ENCODE data around the gene CIPC.

The CIPC gene

GRCh38 chr14:77064521-77065178 is 33.4 kb upstream of the CIPC start:
- TF ChIP-seq EZH2phosphoT487 (conservative IDR thresholded peaks at IDR 0.05; ENCODE audit: low read length), result no peak
- TF ChIP-seq CTCF (IDR thresholded peaks at IDR 0.05; ENCODE audit: insufficient read depth, low read length, poor library complexity, severe bottlenecking), result no peak

GRCh38 chr14:77065851-77066577 is 32.0 kb upstream of the CIPC start:
- Histone ChIP-seq H3K4me2 (ENCODE audit: low read depth, low read length, poor library complexity, severe bottlenecking) (no peak overlapping the region), H3K36me3 (ENCODE audit: low read length) (no peaks in the 10 kb centered on the region), H3K79me2 (ENCODE audit: insufficient read depth, low read length) (no peaks in the 10 kb centered on the region), H2AFZ (ENCODE audit: low read depth, low read length, severe bottlenecking) (no peak overlapping the region), H3K9ac (ENCODE audit: low read length) (no peak overlapping the region), H3K9me3 (ENCODE audit: insufficient read depth, low read length) (no peaks in the 10 kb centered on the region), H3K4me3 (ENCODE audit: insufficient read depth, low read length, poor library complexity, severe bottlenecking) (no peak overlapping the region), H3F3A (ENCODE audit: insufficient read depth) (no peaks in the 10 kb centered on the region), H3K27ac (ENCODE audit: low read depth, low read length) (no peak overlapping the region), H3K27me3 (ENCODE audit: low read length) (no peaks in the 10 kb centered on the region), H4K20me1 (ENCODE audit: low read depth, low read length) (no peaks in the 10 kb centered on the region), H3K9me2 (replicated peaks; ENCODE audit: insufficient read depth, low read length) (no peaks in the 10 kb centered on the region)
- TF ChIP-seq EZH2phosphoT487 (conservative IDR thresholded peaks at IDR 0.05; ENCODE audit: low read length), result no peak
- no peak for TF ChIP-seq CTCF (IDR thresholded peaks at IDR 0.05; ENCODE audit: insufficient read depth, low read length, poor library complexity, severe bottlenecking)

More at GRCh38 chr14:77064521-77065178, 33.4 kb upstream of the CIPC start:
- Histone ChIP-seq H3K36me3 (ENCODE audit: low read length) (no peaks in the 10 kb centered on the region), H3K27ac (ENCODE audit: low read depth, low read length) (no peak overlapping the region), H4K20me1 (ENCODE audit: low read depth, low read length) (no peaks in the 10 kb centered on the region), H3K9ac (ENCODE audit: low read length) (no peak overlapping the region), H3F3A (ENCODE audit: insufficient read depth) (no peaks in the 10 kb centered on the region), H2AFZ (ENCODE audit: low read depth, low read length, severe bottlenecking) (no peak overlapping the region), H3K79me2 (ENCODE audit: insufficient read depth, low read length) (no peaks in the 10 kb centered on the region), H3K4me3 (ENCODE audit: insufficient read depth, low read length, poor library complexity, severe bottlenecking) (no peak overlapping the region), H3K4me2 (ENCODE audit: low read depth, low read length, poor library complexity, severe bottlenecking) (no peak overlapping the region), H3K9me2 (replicated peaks; ENCODE audit: insufficient read depth, low read length) (no peaks in the 10 kb centered on the region), H3K27me3 (ENCODE audit: low read length) (no peaks in the 10 kb centered on the region), H3K9me3 (ENCODE audit: insufficient read depth, low read length) (no peaks in the 10 kb centered on the region)

GRCh38 chr14:77066578-77067172 is 31.4 kb upstream of the CIPC start:
- no peaks in the 10 kb centered on the region for H3F3A ChIP-seq (ENCODE audit: insufficient read depth)
- no peak overlapping the region for H3K27ac ChIP-seq (ENCODE audit: low read depth, low read length)
- no peaks in the 10 kb centered on the region for H3K9me3 ChIP-seq (ENCODE audit: insufficient read depth, low read length)
- H3K27me3 ChIP-seq (ENCODE audit: low read length), result no peaks in the 10 kb centered on the region
- H4K20me1 ChIP-seq (ENCODE audit: low read depth, low read length), result no peaks in the 10 kb centered on the region
- no peak overlapping the region for H2AFZ ChIP-seq (ENCODE audit: low read depth, low read length, severe bottlenecking)
- H3K9me2 ChIP-seq (replicated peaks; ENCODE audit: insufficient read depth, low read length), result no peaks in the 10 kb centered on the region
- H3K79me2 ChIP-seq (ENCODE audit: insufficient read depth, low read length), result no peaks in the 10 kb centered on the region
- no peak for TF ChIP-seq CTCF (IDR thresholded peaks at IDR 0.05; ENCODE audit: insufficient read depth, low read length, poor library complexity, severe bottlenecking)
- no peak for TF ChIP-seq EZH2phosphoT487 (conservative IDR thresholded peaks at IDR 0.05; ENCODE audit: low read length)
- no peak overlapping the region for H3K4me3 ChIP-seq (ENCODE audit: insufficient read depth, low read length, poor library complexity, severe bottlenecking)
- H3K9ac ChIP-seq (ENCODE audit: low read length), result no peak overlapping the region
- no peak overlapping the region for H3K4me2 ChIP-seq (ENCODE audit: low read depth, low read length, poor library complexity, severe bottlenecking)
- H3K36me3 ChIP-seq (ENCODE audit: low read length), result no peaks in the 10 kb centered on the region

Measured in SU-DHL-6 (cell line).